ENCODE results near the gene PDXK.

The PDXK gene

GRCh38 chr21:43723648-43724047 lies 4.7 kb downstream of the PDXK start:
- DNase-seq (ENCODE audit: low read depth), result no peak

DNA sequence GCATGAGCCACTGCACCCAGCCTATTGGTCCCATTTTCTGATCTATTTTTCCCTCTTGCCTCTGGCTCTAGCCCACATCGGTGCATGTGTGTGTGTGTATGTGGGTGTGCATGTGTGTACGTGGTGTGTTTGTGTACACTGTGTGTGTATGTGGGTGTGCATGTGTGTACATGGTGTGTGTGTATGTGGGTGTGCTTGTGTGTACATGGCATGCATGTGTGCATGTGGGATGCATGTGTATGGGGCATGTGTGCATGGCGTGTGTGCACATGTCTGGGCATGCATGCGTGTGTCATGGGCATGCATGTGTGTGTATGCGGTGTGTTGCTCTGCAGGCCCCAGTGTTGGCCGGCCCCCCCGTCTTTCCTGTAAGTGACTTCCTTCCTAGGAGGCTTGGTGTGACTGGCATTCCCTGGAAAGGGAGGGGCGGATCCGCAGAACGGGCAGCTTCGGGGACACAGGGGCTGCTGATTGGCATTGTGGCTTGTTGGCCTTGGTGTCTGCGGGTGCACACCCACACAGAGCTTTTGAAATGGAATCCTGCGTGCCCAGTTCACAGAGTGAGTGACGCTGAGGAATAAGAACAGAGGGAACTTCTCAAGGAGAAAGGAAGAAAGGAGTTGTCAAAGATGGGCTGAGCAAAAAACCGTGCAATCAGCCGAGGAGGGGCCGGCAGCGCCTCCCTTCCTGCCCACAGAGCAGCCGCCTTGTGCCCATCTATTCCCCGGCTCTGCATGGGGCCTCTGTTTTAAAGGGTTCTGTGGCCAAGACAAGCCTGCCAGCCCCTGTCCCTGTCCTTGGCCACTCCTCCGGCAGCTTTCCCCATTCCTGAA lies 8.0 kb downstream of the PDXK start:
- DNase-seq (ENCODE audit: low read depth), result no peak

DNA sequence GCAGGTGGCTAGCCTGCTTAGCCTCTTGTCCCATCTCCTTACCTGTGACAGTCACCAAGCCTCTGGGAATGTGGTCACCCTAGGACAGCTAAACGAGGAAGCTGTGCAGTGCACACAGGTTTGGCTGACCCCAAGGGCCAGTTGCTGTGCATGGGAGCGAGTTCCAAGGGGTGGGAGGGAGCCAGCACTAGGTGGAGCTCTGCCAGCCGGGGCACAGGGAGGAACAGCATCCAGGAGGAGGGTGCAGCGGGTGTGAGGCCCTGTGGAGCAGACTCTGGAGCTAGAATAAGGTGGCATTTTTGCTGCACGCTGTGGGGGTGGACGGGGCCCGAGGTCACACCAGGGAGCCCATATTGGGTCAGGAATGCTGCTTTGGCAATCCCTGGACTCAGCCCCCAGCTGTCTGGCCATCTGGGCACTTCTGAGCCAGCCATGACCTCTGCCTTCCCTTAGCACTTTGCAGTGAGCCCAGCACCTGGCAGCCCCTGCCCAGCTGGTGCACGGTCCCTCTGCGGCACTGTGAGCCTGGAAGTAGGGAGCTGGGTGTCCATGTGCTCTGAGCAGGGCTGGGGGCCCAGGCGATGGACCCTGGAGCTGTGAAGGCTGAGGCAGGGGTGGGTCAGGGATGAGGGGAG lies 8.7 kb downstream of the PDXK start:
- DNase-seq (ENCODE audit: low read depth), result no peak

DNA sequence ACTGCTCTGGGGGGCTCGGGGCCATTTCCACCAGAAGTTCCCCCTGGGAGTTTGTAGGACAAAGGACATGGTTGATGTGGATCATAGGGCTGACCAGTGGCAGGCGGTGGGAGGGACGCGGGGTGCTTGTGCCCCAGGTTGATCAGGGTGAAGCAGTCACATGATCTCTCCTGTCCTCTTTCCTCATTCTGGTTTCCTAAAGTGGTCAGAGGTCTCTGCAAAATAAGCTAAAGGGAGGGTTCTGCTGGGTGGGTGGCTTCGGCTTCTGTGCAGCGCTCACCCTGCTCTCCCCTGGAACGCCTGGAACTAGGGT lies 9.2 kb downstream of the PDXK start:
- no peak for DNase-seq (ENCODE audit: low read depth)

- peak; percentile 95 for DNase-seq (ENCODE audit: low read depth)
Measured at GRCh38 chr21:43728467-43729390, 9.8 kb downstream of the PDXK start.

DNA sequence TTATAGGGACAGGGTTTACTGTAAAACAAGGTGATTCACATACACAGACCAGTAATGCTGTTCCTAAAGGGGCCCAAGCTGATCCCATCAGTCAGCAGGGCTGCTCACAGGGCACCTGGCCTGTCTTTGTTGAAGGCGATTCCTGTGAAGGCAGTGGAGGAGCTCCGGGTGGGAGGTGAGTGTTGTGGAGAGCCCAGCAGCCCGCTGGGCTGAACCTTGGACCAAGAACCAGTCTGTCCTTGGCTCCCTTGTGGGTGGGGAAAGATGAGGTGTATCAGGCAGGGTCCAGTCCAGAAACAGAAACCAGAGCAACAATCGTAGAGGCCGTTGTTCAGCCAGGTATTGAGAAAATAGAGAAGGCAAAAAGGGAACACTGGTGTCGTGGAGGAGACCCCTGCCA lies 12.5 kb downstream of the PDXK start:
- DNase-seq (ENCODE audit: low read depth), result no peak

- DNase-seq (ENCODE audit: low read depth), result no peak
Measured at GRCh38 chr21:43731891-43732711, 13.2 kb downstream of the PDXK start.

DNA sequence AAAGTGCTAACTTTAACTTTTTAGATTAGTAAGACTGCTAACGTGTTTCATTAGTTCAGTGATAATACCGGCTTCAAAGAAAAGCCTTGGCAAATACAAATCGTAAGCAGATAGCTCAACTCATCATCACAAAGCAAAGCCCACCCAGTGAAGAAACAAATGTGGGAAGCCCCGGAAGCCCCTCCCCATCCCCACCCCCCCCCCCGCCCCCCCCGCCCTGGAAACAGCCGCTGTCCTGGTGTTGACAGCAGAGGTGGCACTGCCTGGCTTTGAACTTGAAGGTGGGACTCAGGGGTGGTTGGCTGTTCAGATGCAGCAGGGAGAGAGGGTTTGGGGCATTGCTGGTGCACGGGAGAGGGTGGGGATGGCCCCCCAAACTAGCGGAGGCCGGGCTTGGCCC lies 14.1 kb downstream of the PDXK start:
- DNase-seq (ENCODE audit: low read depth), result no peak

GRCh38 chr21:43733529-43734071 lies 14.7 kb downstream of the PDXK start:
- no peak for DNase-seq (ENCODE audit: low read depth)

- no peak for DNase-seq (ENCODE audit: low read depth)
Measured at GRCh38 chr21:43734131-43734927, 15.4 kb downstream of the PDXK start.

GRCh38 chr21:43734928-43735229 lies 15.9 kb downstream of the PDXK start:
- no peak for DNase-seq (ENCODE audit: low read depth)

DNA sequence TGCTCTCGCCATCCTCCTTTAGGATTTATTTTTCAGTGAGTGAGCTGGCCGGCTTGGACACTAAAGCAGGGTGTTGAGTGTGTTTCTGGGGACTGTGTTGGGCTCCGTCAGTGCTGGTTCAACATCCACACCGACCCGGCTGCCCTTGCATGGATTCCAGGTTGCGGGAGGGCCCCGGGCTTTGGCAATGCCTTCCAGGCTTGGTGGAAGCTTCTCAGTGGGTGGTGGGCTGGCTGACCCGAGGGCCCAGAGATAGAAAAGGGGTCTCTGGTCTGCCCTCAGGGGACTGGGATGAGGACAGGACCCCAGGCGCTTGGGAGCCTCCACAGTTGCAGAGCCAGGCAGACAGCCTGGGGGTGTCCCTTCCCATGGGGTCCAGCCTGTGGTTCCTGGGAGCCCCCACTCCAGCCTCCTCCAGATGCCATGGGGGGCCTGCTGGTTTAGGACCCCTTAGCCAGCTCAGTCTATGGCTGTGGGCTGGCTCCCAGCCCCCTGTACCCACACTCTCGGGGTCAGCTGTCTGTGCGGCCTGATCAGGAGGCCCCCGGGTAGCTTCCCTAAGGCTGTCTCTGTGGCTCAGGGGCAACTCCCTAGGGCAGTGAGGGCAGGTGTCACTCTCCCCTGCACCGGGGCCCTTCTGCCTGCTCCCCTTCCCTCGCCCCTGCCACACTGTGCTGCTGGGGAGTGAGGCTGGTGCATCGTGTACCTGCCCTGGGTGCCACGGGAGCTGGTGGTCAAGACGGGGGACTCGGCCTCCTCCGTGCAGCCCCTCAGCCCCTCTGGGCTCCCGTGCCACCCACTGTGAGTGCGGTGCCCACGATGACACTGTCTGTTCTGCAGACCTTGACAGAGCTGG lies 16.5 kb downstream of the PDXK start:
- DNase-seq (ENCODE audit: low read depth), result no peak

GRCh38 chr21:43736224-43736883 lies 17.4 kb downstream of the PDXK start:
- no peak for DNase-seq (ENCODE audit: low read depth)

- DNase-seq (ENCODE audit: low read depth), result no peak
Measured at GRCh38 chr21:43737158-43737950, 18.4 kb downstream of the PDXK start.

DNA sequence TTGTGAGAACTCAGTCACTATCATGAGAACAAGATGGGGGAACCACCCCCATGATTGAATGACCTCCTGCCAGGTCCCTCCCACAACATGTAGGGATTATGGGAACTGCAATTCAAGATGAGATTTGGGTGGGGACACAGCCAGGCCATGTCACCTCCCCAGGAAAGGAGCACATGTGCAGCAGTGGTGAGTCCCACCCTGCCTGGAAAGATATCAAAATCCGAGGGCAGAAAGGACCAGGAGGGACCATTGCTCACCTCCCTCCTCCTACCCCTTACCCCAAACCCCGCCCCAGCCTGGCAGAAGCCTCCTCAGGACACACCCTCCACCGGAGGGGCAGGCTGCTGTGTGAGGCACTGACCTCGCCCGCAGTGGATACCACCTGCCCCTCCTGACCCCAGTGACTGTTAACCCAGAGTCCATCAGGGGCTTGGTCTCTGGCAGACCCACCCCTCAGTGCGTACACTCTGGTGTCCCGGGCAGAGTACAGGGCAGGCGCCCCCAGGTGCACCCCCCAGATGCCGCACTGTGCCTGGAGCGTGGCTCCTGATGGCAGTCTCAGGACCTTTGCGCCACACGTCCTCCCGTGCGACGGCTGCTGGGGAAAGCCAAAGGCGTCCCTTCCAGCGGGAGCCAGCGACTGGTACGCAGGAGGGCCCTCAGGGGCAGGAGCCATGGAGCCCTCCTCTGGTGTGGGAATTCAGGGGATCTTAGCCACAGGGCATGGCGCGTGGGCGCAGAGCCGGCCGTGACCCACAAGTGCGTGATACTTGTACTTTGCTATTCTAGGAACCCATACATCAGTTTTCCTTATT lies 20.9 kb downstream of the PDXK start:
- no peak for DNase-seq (ENCODE audit: low read depth)

GRCh38 chr21:43740497-43741156 lies 21.7 kb downstream of the PDXK start:
- DNase-seq (ENCODE audit: low read depth), result no peak

- DNase-seq (ENCODE audit: low read depth), result no peak
Measured at GRCh38 chr21:43741423-43742096, 22.6 kb downstream of the PDXK start.

All from non-pigmented ciliary epithelial cell (primary cell).